Endothelial cell of umbilical vein (primary cell): ENCODE data around the gene USF1. TPM values are rescaled to one million over a fixed set of nuclear protein-coding genes. Genes with fewer than 3 reads are reported as not detected.

ENCODE experiments used
- BruUV-seq: library from RNA; stranded (reverse); fragments of 400-500 nt; replicated peaks from 2 replicates; lab custom pipeline; 2021; lab: Mats Ljungman, UMichigan
- CTCF ChIA-PET: fragments of 300-600, 350-600 bp; sonication (Branson Sonifier 250); formaldehyde crosslinking; loops from one replicate; lab custom pipeline; 2021; ENCODE audit warnings: antibody characterized with exemption, inconsistent platforms; lab: Charles Lee
- POLR2A ChIA-PET: fragments of 300-600, 350-600 bp; sonication (Branson Sonifier 250); formaldehyde crosslinking; loops from one replicate; lab custom pipeline; 2021; ENCODE audit warnings: antibody characterized with exemption, inconsistent platforms; lab: Charles Lee
- DNase-seq: peaks from one replicate; pipeline ENCODE4 v3.0.0-alpha.2; 2011; ENCODE audit warnings: low read depth, low spot score
- FAIRE-seq: peaks from 2 replicates; lab custom pipeline; 2011; peaks lifted over from hg19 to GRCh38; lab: Jason Lieb, UNC
- H2AFZ ChIP-seq: 2 replicates; pipeline ENCODE4 v1.6.0; 2012; ENCODE audit warnings: low read depth, low read length, control low read depth, inconsistent platforms
- H3K27ac ChIP-seq: 2 replicates; pipeline ENCODE4 v1.5.1; 2011; ENCODE audit warnings: low read depth, mild to moderate bottlenecking, control low read depth, low read length, moderate library complexity; ENCODE audit not compliant: insufficient read depth
- H3K27me3 ChIP-seq, 2 experiments: 2 replicates each; pipeline versions ENCODE4 v1.6.0 to v1.6.1; 2011; ENCODE audit warnings: low read length in 2 of 2, mixed read lengths in 1 of 2; ENCODE audit not compliant: control insufficient read depth in 2 of 2, insufficient read depth in 2 of 2
- H3K36me3 ChIP-seq, 2 experiments: 2 replicates in 1 of 2; 3 replicates in 1 of 2; pipeline ENCODE4 v1.5.1; 2011; ENCODE audit warnings: low read length in 2 of 2, mild to moderate bottlenecking in 1 of 2, moderate library complexity in 1 of 2; ENCODE audit not compliant: control insufficient read depth in 2 of 2, insufficient read depth in 2 of 2; ENCODE audit errors: extremely low read depth in 1 of 2
- H3K4me1 ChIP-seq: 3 replicates; pipeline ENCODE4 v1.5.1; 2011; ENCODE audit warnings: mild to moderate bottlenecking, low read length; ENCODE audit not compliant: control insufficient read depth, insufficient read depth; ENCODE audit errors: extremely low read depth
- H3K4me2 ChIP-seq: 2 replicates; pipeline ENCODE4 v1.6.1; 2011; ENCODE audit warnings: low read length, control low read depth, mixed read lengths; ENCODE audit not compliant: insufficient read depth
- H3K4me3 ChIP-seq, 3 experiments: fragments of 200-600 bp in 1 of 3; sonication (generic), shearing (Covaris generic) in 1 of 3; replicated peaks in 1 of 3; 2 replicates each; pipeline ENCODE4 v1.5.1; 2011 to 2016; ENCODE audit warnings: control low read depth in 3 of 3, low read length in 3 of 3, mild to moderate bottlenecking in 2 of 3, inconsistent platforms in 1 of 3, low read depth in 1 of 3, moderate library complexity in 1 of 3; ENCODE audit not compliant: insufficient read depth in 1 of 3
- H3K79me2 ChIP-seq: 2 replicates; pipeline ENCODE4 v1.6.0; 2012; ENCODE audit warnings: low read length, inconsistent platforms; ENCODE audit not compliant: control insufficient read depth, insufficient read depth
- H3K9ac ChIP-seq: replicated peaks from 2 replicates; pipeline ENCODE3; 2011; ENCODE audit warnings: low read length, control low read depth; ENCODE audit not compliant: insufficient read depth; ENCODE audit errors: extremely low read depth
- H3K9me1 ChIP-seq: replicated peaks from 3 replicates; pipeline ENCODE4 v1.6.0; 2011; ENCODE audit warnings: mild to moderate bottlenecking, low read length; ENCODE audit not compliant: control insufficient read depth, insufficient read depth; ENCODE audit errors: extremely low read depth
- H3K9me3 ChIP-seq: replicated peaks from 2 replicates; pipeline ENCODE4 v1.5.1; 2012; ENCODE audit warnings: low read length, inconsistent platforms; ENCODE audit not compliant: control insufficient read depth, insufficient read depth
- H4K20me1 ChIP-seq: replicated peaks from 2 replicates; pipeline ENCODE3; 2011; ENCODE audit warnings: mild to moderate bottlenecking, low read length; ENCODE audit not compliant: control insufficient read depth, insufficient read depth; ENCODE audit errors: extremely low read depth
- EZH2 ChIP-seq: IDR thresholded peaks from 2 replicates; pipeline ENCODE4 v1.6.1; 2012; ENCODE audit warnings: borderline replicate concordance, low read depth, mild to moderate bottlenecking, moderate library complexity, low read length, inconsistent platforms; ENCODE audit not compliant: severe bottlenecking
- FOS ChIP-seq: IDR thresholded peaks from 2 replicates; pipeline ENCODE4 v1.6.1; 2011; ENCODE audit warnings: mild to moderate bottlenecking, low read length, moderate library complexity, borderline replicate concordance; ENCODE audit not compliant: insufficient read depth
- GATA2 ChIP-seq: IDR thresholded peaks from 2 replicates; pipeline ENCODE4 v1.7.0; 2011; ENCODE audit warnings: low read depth, mild to moderate bottlenecking, moderate library complexity, mixed read lengths, low read length; ENCODE audit not compliant: insufficient read length, insufficient read depth
- JUN ChIP-seq: IDR thresholded peaks from 2 replicates; pipeline ENCODE4 v1.6.1; 2011; ENCODE audit warnings: borderline replicate concordance, low read depth; ENCODE audit not compliant: insufficient read length, insufficient read depth
- MYC ChIP-seq: IDR thresholded peaks from one replicate; pipeline ENCODE4 v1.6.1; 2011; ENCODE audit warnings: mild to moderate bottlenecking, low read depth, low read length
- POLR2A ChIP-seq: IDR thresholded peaks from 2 replicates; pipeline ENCODE4 v1.6.1; 2012; ENCODE audit warnings: low read depth, mild to moderate bottlenecking, control low read depth, low read length
- POLR2AphosphoS5 ChIP-seq: IDR thresholded peaks from 2 replicates; pipeline ENCODE4 v1.6.1; 2012; ENCODE audit warnings: low read depth, mild to moderate bottlenecking, control low read depth, low read length, moderate library complexity; ENCODE audit not compliant: insufficient read depth
- dilution Hi-C: fragments of 300-500 bp; cut with MboI; formaldehyde crosslinking; loops from one replicate; pipeline ENCODE4 v1.15.0; 2019; ENCODE audit warnings: low sequenced_read_pairs; ENCODE audit not compliant: extremely low pct_ligation_motif_present
- intact Hi-C: fragments of 100-400 bp; cut with micrococcal nuclease; formaldehyde crosslinking; loops from one replicate; pipeline ENCODE4 v1.10.0; 2022
- polyA plus RNA-seq, 4 experiments: library from polyadenylated mRNA; depleted of rRNA in 3 of 4; stranded (reverse) in 3 of 4; unstranded in 1 of 4; fragments of >200 nt; gene quantifications; 2 replicates each; pipeline versions ENCODE4 v1.2.1 to v1.2.3, GENCODE V29; 2011 to 2012; ENCODE audit warnings: missing spikeins in 1 of 4
- total RNA-seq: library from RNA; stranded (reverse); gene quantifications from 2 replicates; pipeline ENCODE4 v1.2.3, GENCODE V29; 2021
- TF ChIP-seq, protein P1 (sequence below), 2 donors: IDR thresholded peaks; 1 replicate in 1 of 2; 2 replicates in 1 of 2; pipeline ENCODE4 v1.5.1; 2011; ENCODE audit warnings: low read length in 2 of 2, mild to moderate bottlenecking in 2 of 2, moderate library complexity in 2 of 2, control low read depth in 1 of 2, inconsistent platforms in 1 of 2, low read depth in 1 of 2; ENCODE audit not compliant: insufficient read depth in 1 of 2; ENCODE audit errors: extremely low read depth in 1 of 2
- TF ChIP-seq, protein P2 (sequence below): IDR thresholded peaks from 2 replicates; pipeline ENCODE4 v1.6.1; 2011; ENCODE audit not compliant: insufficient read depth, insufficient read length

USF1 gene
- total and polyA plus RNA-seq, 2 donors (not counting 3 experiments of a cell fraction or from before 2014, with no cell fraction given): 53.4 to 56.7 TPM

DNA sequence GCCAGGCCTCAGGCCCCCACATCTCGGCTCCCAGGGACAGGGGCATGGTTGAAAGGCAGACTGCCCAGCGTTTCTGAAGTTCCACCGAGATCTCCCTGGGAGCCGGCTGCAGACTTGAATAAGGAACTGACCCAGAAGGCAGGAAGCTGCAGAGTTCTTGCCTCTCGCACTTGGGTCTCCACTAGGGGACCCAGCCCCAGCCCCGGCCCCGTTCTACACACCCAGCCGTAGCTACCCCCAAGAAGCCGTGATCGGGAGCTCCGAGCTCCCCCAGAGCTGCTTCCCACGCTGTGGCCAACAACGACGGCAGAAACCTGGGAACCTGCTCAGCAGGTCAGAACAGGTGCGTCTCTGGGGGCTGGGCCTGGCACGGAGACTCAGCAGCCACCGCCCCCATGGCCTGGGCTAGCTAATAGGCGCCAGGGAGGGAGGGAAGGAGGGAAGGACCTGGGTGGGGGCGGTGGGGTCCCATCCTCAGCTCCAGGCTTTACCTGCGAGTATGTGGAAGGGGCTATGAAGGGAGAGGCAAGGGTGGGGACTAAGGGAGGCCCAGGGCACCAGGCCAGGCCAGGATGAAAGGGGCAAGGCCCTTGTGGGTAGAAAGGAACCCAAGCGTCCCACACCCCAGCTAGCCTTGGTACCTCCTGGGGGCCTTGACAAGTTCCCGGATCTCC, 43.6 kb upstream of the USF1 start, which contains the start of gene NECTIN4:
TSS of gene NECTIN4 (minus strand) at position 308 of the 674 bp plus-strand sequence. CDS start at position 46, 262 bp downstream.
- H4K20me1 ChIP-seq: no peaks in the 10 kb centered on the region
- no peaks in the 10 kb centered on the region for H3K9me3 ChIP-seq
- DNase-seq: no peak
- no peaks in the 10 kb centered on the region for H3K79me2 ChIP-seq
- no TSS peak for BruUV-seq
- H2AFZ ChIP-seq: no peak within 1 kb of the TSS
- no peaks in the 10 kb centered on the region for H3K36me3 ChIP-seq
- H3K9ac ChIP-seq: no peak within 1 kb of the TSS
- TF ChIP-seq FOS: no peak
- no peak for TF ChIP-seq EZH2
- TF ChIP-seq JUN: no peak
- TF ChIP-seq, protein P1, sequence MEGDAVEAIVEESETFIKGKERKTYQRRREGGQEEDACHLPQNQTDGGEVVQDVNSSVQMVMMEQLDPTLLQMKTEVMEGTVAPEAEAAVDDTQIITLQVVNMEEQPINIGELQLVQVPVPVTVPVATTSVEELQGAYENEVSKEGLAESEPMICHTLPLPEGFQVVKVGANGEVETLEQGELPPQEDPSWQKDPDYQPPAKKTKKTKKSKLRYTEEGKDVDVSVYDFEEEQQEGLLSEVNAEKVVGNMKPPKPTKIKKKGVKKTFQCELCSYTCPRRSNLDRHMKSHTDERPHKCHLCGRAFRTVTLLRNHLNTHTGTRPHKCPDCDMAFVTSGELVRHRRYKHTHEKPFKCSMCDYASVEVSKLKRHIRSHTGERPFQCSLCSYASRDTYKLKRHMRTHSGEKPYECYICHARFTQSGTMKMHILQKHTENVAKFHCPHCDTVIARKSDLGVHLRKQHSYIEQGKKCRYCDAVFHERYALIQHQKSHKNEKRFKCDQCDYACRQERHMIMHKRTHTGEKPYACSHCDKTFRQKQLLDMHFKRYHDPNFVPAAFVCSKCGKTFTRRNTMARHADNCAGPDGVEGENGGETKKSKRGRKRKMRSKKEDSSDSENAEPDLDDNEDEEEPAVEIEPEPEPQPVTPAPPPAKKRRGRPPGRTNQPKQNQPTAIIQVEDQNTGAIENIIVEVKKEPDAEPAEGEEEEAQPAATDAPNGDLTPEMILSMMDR (IDR thresholded peaks at IDR 0.05; ENCODE audit: extremely low read depth in 1 of 2, insufficient read depth in 1 of 2, low read depth in 1 of 2, low read length in 2 of 2): no peak
- TF ChIP-seq POLR2AphosphoS5: no peak
- no peak for TF ChIP-seq POLR2A
- TF ChIP-seq, protein P2, sequence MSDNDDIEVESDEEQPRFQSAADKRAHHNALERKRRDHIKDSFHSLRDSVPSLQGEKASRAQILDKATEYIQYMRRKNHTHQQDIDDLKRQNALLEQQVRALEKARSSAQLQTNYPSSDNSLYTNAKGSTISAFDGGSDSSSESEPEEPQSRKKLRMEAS: no peak
- no peak for TF ChIP-seq GATA2
- TF ChIP-seq MYC: no peak
- no peak for FAIRE-seq
- H3K4me2 ChIP-seq: no peak within 1 kb of the TSS
- H3K27me3 ChIP-seq: no peaks in the 10 kb centered on the region
- H3K4me3 ChIP-seq: no peak within 1 kb of the TSS
- intact Hi-C loops: no loop called here
- no peak within 1 kb of the TSS for H3K27ac ChIP-seq
- ChIA-PET POLR2A (no interaction called here), CTCF (interaction anchor here (2.1 kb wide), 1 partner anchor 92 kb away, joined by 6 read pairs; no protein-coding TSS in a partner anchor)
- dilution Hi-C loops: no loop called here
- H3K4me1 ChIP-seq: no peaks in the 10 kb centered on the region
- H3K9me1 ChIP-seq: no peaks in the 10 kb centered on the region
